Fibroblast of lung (primary cell): Measurements from ENCODE around the gene TAF1D. TPM values are rescaled to one million over a fixed set of nuclear protein-coding genes. Genes with fewer than 3 reads are reported as not detected.
A peak's percentile ranks its signal among the peaks of the same experiment; 100 is the strongest.

ENCODE experiments used
- DNase-seq, 2 donors: peaks; one replicate each; pipeline versions ENCODE4 v3.0.0 to v3.0.0-alpha.2; 2010; ENCODE audit warnings: low read depth in 2 of 2
- H2AFZ ChIP-seq: 2 replicates; pipeline ENCODE4 v1.5.1; 2012; ENCODE audit warnings: low read length, control low read depth, inconsistent platforms
- H3K27ac ChIP-seq: 2 replicates; pipeline ENCODE4 v1.5.1; 2011; ENCODE audit warnings: low read length, control low read depth; ENCODE audit not compliant: insufficient read depth
- H3K27me3 ChIP-seq: 2 replicates; pipeline ENCODE4 v1.5.1; 2011; ENCODE audit warnings: mild to moderate bottlenecking, low read length; ENCODE audit not compliant: control insufficient read depth, insufficient read depth
- H3K36me3 ChIP-seq: 2 replicates; pipeline ENCODE4 v1.5.1; 2011; ENCODE audit warnings: low read length; ENCODE audit not compliant: control insufficient read depth, insufficient read depth
- H3K4me1 ChIP-seq: 2 replicates; pipeline ENCODE4 v1.5.1; 2011; ENCODE audit warnings: low read length; ENCODE audit not compliant: control insufficient read depth, insufficient read depth; ENCODE audit errors: extremely low read depth
- H3K4me2 ChIP-seq: 2 replicates; pipeline ENCODE4 v1.5.1; 2011; ENCODE audit warnings: low read length, control low read depth; ENCODE audit not compliant: insufficient read depth; ENCODE audit errors: extremely low read depth
- H3K4me3 ChIP-seq, 4 experiments: fragments of 200-600 bp in 1 of 4; sonication (generic) in 1 of 4; replicated peaks in 1 of 4; 2 replicates each; pipeline ENCODE4 v1.5.1; 2011 to 2016; ENCODE audit warnings: low read length in 4 of 4, low read depth in 3 of 4, mild to moderate bottlenecking in 3 of 4, control low read depth in 2 of 4, inconsistent platforms in 1 of 4, mixed read lengths in 1 of 4; ENCODE audit not compliant: insufficient read depth in 1 of 4; ENCODE audit errors: control extremely low read depth in 1 of 4
- H3K79me2 ChIP-seq: 2 replicates; pipeline ENCODE4 v1.5.1; 2012; ENCODE audit warnings: mild to moderate bottlenecking, low read length, inconsistent platforms; ENCODE audit not compliant: control insufficient read depth, insufficient read depth
- H3K9ac ChIP-seq: 2 replicates; pipeline ENCODE4 v1.5.1; 2011; ENCODE audit warnings: mild to moderate bottlenecking, low read length, control low read depth; ENCODE audit not compliant: insufficient read depth
- H3K9me3 ChIP-seq: 2 replicates; pipeline ENCODE4 v1.5.1; 2012; ENCODE audit warnings: low read depth, low read length; ENCODE audit not compliant: control insufficient read depth, insufficient read depth
- H4K20me1 ChIP-seq: 2 replicates; pipeline ENCODE4 v1.5.1; 2011; ENCODE audit warnings: low read length; ENCODE audit not compliant: control insufficient read depth, insufficient read depth; ENCODE audit errors: extremely low read depth
- CTCF ChIP-seq, 2 donors: IDR thresholded peaks in 1 of 2; conservative IDR thresholded peaks in 1 of 2; 1 replicate in 1 of 2; 2 replicates in 1 of 2; pipeline ENCODE4 v1.5.1; 2011 to 2012; ENCODE audit warnings: low read length in 2 of 2, control low read depth in 1 of 2, inconsistent platforms in 1 of 2, low read depth in 1 of 2, mild to moderate bottlenecking in 1 of 2
- EZH2 ChIP-seq: IDR thresholded peaks from 2 replicates; pipeline ENCODE4 v1.5.1; 2012; ENCODE audit warnings: low read length, control low read depth, mild to moderate bottlenecking; ENCODE audit errors: missing control alignments
- polyA plus RNA-seq, 2 donors: library from polyadenylated mRNA; depleted of rRNA in 1 of 2; stranded (reverse) in 1 of 2; unstranded in 1 of 2; fragments of >200 nt; gene quantifications; 2 replicates each; pipeline ENCODE4 v1.2.1, GENCODE V29; 2011 to 2012; ENCODE audit warnings: missing spikeins in 1 of 2
- total RNA-seq: library from RNA; depleted of rRNA; stranded (reverse); fragments of >200 nt; gene quantifications from 2 replicates; pipeline ENCODE4 v1.2.1, GENCODE V29; 2014

The TAF1D gene
- total and polyA plus RNA-seq, 2 donors (not counting 1 experiment from before 2014, with no cell fraction given) = 78.5 to 111 TPM

- Histone ChIP-seq H4K20me1 (no peaks in the 10 kb centered on the region), H3K9ac (no peak overlapping the region), H3K9me3 (no peaks in the 10 kb centered on the region), H3K79me2 (no peaks in the 10 kb centered on the region), H3K4me2 (no peak overlapping the region), H3K4me3 (no peak overlapping the region), H3K4me1 (no peaks in the 10 kb centered on the region), H3K27ac (no peak overlapping the region), H3K36me3 (peaks cover 2% of the 10 kb centered on the region), H2AFZ (no peak overlapping the region), H3K27me3 (no peaks in the 10 kb centered on the region)
- DNase-seq = no peak
- TF ChIP-seq EZH2 = no peak
- TF ChIP-seq CTCF (conservative IDR thresholded peaks at IDR 0.05 in 1 of 2, IDR thresholded peaks at IDR 0.05 in 1 of 2; ENCODE audit: low read depth in 1 of 2, low read length in 2 of 2) = no peak
Measured at GRCh38 chr11:93719310-93719709, 22.0 kb downstream of the TAF1D start.

GRCh38 chr11:93718057-93718563 lies 23.2 kb downstream of the TAF1D start:
- Histone ChIP-seq H3K27me3 (no peaks in the 10 kb centered on the region), H4K20me1 (no peaks in the 10 kb centered on the region), H2AFZ (no peak overlapping the region), H3K4me3 (no peak overlapping the region), H3K36me3 (no peaks in the 10 kb centered on the region), H3K9me3 (no peaks in the 10 kb centered on the region), H3K4me1 (no peaks in the 10 kb centered on the region), H3K9ac (no peak overlapping the region), H3K27ac (no peak overlapping the region), H3K4me2 (no peak overlapping the region), H3K79me2 (no peaks in the 10 kb centered on the region)
- no peak for DNase-seq
- no peak for TF ChIP-seq EZH2
- TF ChIP-seq CTCF (conservative IDR thresholded peaks at IDR 0.05 in 1 of 2, IDR thresholded peaks at IDR 0.05 in 1 of 2; ENCODE audit: low read depth in 1 of 2, low read length in 2 of 2) = no peak

- Histone ChIP-seq H2AFZ (no peak overlapping the region), H3K4me3 (no peak overlapping the region), H4K20me1 (no peaks in the 10 kb centered on the region), H3K27ac (no peak overlapping the region), H3K4me1 (no peaks in the 10 kb centered on the region), H3K9ac (no peak overlapping the region), H3K79me2 (no peaks in the 10 kb centered on the region), H3K36me3 (no peaks in the 10 kb centered on the region), H3K4me2 (no peak overlapping the region), H3K9me3 (no peaks in the 10 kb centered on the region), H3K27me3 (no peaks in the 10 kb centered on the region)
- TF ChIP-seq EZH2 = no peak
- TF ChIP-seq CTCF (conservative IDR thresholded peaks at IDR 0.05 in 1 of 2, IDR thresholded peaks at IDR 0.05 in 1 of 2; ENCODE audit: low read depth in 1 of 2, low read length in 2 of 2) = no peak
- DNase-seq = peak in 1 of 2 donors; percentile 76
Measured at GRCh38 chr11:93717501-93717900, 23.8 kb downstream of the TAF1D start.
